WTC11 (cell line): ENCODE data around the gene SIN3B.

ENCODE experiments used
- ATF1 ChIP-seq: sonication (generic); formaldehyde crosslinking; IDR thresholded peaks from 2 replicates; pipeline ENCODE4 v1.8.1; 2023; ENCODE audit warnings: mild to moderate bottlenecking, moderate library complexity, missing genetic modification reagents
- ATF2 ChIP-seq: sonication (generic); formaldehyde crosslinking; IDR thresholded peaks from 2 replicates; pipeline ENCODE4 v1.8.1; 2022; ENCODE audit warnings: low read depth, missing genetic modification reagents, borderline replicate concordance
- CREB1 ChIP-seq: sonication (generic); formaldehyde crosslinking; IDR thresholded peaks from 2 replicates; pipeline ENCODE4 v1.8.0; 2023; ENCODE audit warnings: mild to moderate bottlenecking, missing genetic modification reagents
- CTCF ChIP-seq: fragments of 200-600 bp; IDR thresholded peaks from 2 replicates; pipeline ENCODE4 v1.8.0; 2022; ENCODE audit warnings: antibody characterized with exemption
- FOXP4 ChIP-seq: sonication (generic); formaldehyde crosslinking; IDR thresholded peaks from 2 replicates; pipeline ENCODE4 v1.8.0; 2022; ENCODE audit warnings: mild to moderate bottlenecking, missing genetic modification reagents
- KAT7 ChIP-seq: sonication (generic); formaldehyde crosslinking; IDR thresholded peaks from 2 replicates; pipeline ENCODE4 v1.8.1; 2023; ENCODE audit warnings: missing genetic modification reagents, mild to moderate bottlenecking, borderline replicate concordance
- NFE2L1 ChIP-seq: sonication (generic); formaldehyde crosslinking; IDR thresholded peaks from 2 replicates; pipeline ENCODE4 v1.8.1; 2023; ENCODE audit warnings: missing genetic modification reagents
- NFYB ChIP-seq: sonication (generic); formaldehyde crosslinking; conservative IDR thresholded peaks from 2 replicates; pipeline ENCODE4 v1.8.0; 2022; ENCODE audit warnings: low read depth, missing genetic modification reagents
- NR2C2 ChIP-seq: sonication (generic); formaldehyde crosslinking; IDR thresholded peaks from 2 replicates; pipeline ENCODE4 v1.8.0; 2022; ENCODE audit warnings: mild to moderate bottlenecking, missing genetic modification reagents
- TEAD4 ChIP-seq: sonication (generic); formaldehyde crosslinking; IDR thresholded peaks from 2 replicates; pipeline ENCODE4 v1.8.0; 2022; ENCODE audit warnings: mild to moderate bottlenecking, missing genetic modification reagents
- ZBTB21 ChIP-seq: sonication (generic); formaldehyde crosslinking; IDR thresholded peaks from 2 replicates; pipeline ENCODE4 v1.8.1; 2023; ENCODE audit warnings: mild to moderate bottlenecking, missing genetic modification reagents, borderline replicate concordance

GRCh38 chr19:16927883-16928282 lies 98.7 kb downstream of the SIN3B start:
- no peak for TF ChIP-seq KAT7 (CRISPR knock-in tag)
- no peak for TF ChIP-seq CTCF
- no peak for TF ChIP-seq NFYB (CRISPR knock-in tag)
- TF ChIP-seq NFE2L1 (CRISPR knock-in tag), result no peak
- TF ChIP-seq ATF1, result no peak
- no peak for TF ChIP-seq NR2C2 (CRISPR knock-in tag)
- TF ChIP-seq ZBTB21, result no peak
- TF ChIP-seq FOXP4 (CRISPR knock-in tag), result no peak
- no peak for TF ChIP-seq CREB1
- TF ChIP-seq TEAD4 (CRISPR knock-in tag), result no peak
- TF ChIP-seq ATF2 (CRISPR knock-in tag), result no peak
